Endothelial cell of umbilical vein (primary cell): ENCODE results near the gene LRRC27. TPM values are rescaled to one million over a fixed set of nuclear protein-coding genes. Genes with fewer than 3 reads are reported as not detected.

Source experiments
- BruUV-seq: library from RNA; stranded (reverse); fragments of 400-500 nt; replicated peaks from 2 replicates; lab custom pipeline; 2021; lab: Mats Ljungman, UMichigan
- CTCF ChIA-PET: fragments of 300-600, 350-600 bp; sonication (Branson Sonifier 250); formaldehyde crosslinking; loops from one replicate; lab custom pipeline; 2021; ENCODE audit warnings: antibody characterized with exemption, inconsistent platforms; lab: Charles Lee
- POLR2A ChIA-PET: fragments of 300-600, 350-600 bp; sonication (Branson Sonifier 250); formaldehyde crosslinking; loops from one replicate; lab custom pipeline; 2021; ENCODE audit warnings: antibody characterized with exemption, inconsistent platforms; lab: Charles Lee
- DNase-seq: peaks from one replicate; pipeline ENCODE4 v3.0.0-alpha.2; 2011; ENCODE audit warnings: low read depth, low spot score
- FAIRE-seq: peaks from 2 replicates; lab custom pipeline; 2011; peaks lifted over from hg19 to GRCh38; lab: Jason Lieb, UNC
- H2AFZ ChIP-seq: 2 replicates; pipeline ENCODE4 v1.6.0; 2012; ENCODE audit warnings: low read depth, low read length, control low read depth, inconsistent platforms
- H3K27ac ChIP-seq: 2 replicates; pipeline ENCODE4 v1.5.1; 2011; ENCODE audit warnings: low read depth, mild to moderate bottlenecking, control low read depth, low read length, moderate library complexity; ENCODE audit not compliant: insufficient read depth
- H3K27me3 ChIP-seq, 2 experiments: 2 replicates each; pipeline versions ENCODE4 v1.6.0 to v1.6.1; 2011; ENCODE audit warnings: low read length in 2 of 2, mixed read lengths in 1 of 2; ENCODE audit not compliant: control insufficient read depth in 2 of 2, insufficient read depth in 2 of 2
- H3K36me3 ChIP-seq, 2 experiments: 2 replicates in 1 of 2; 3 replicates in 1 of 2; pipeline ENCODE4 v1.5.1; 2011; ENCODE audit warnings: low read length in 2 of 2, mild to moderate bottlenecking in 1 of 2, moderate library complexity in 1 of 2; ENCODE audit not compliant: control insufficient read depth in 2 of 2, insufficient read depth in 2 of 2; ENCODE audit errors: extremely low read depth in 1 of 2
- H3K4me1 ChIP-seq: 3 replicates; pipeline ENCODE4 v1.5.1; 2011; ENCODE audit warnings: mild to moderate bottlenecking, low read length; ENCODE audit not compliant: control insufficient read depth, insufficient read depth; ENCODE audit errors: extremely low read depth
- H3K4me2 ChIP-seq: 2 replicates; pipeline ENCODE4 v1.6.1; 2011; ENCODE audit warnings: low read length, control low read depth, mixed read lengths; ENCODE audit not compliant: insufficient read depth
- H3K4me3 ChIP-seq, 3 experiments: fragments of 200-600 bp in 1 of 3; sonication (generic), shearing (Covaris generic) in 1 of 3; replicated peaks in 1 of 3; 2 replicates each; pipeline ENCODE4 v1.5.1; 2011 to 2016; ENCODE audit warnings: control low read depth in 3 of 3, low read length in 3 of 3, mild to moderate bottlenecking in 2 of 3, inconsistent platforms in 1 of 3, low read depth in 1 of 3, moderate library complexity in 1 of 3; ENCODE audit not compliant: insufficient read depth in 1 of 3
- H3K79me2 ChIP-seq: 2 replicates; pipeline ENCODE4 v1.6.0; 2012; ENCODE audit warnings: low read length, inconsistent platforms; ENCODE audit not compliant: control insufficient read depth, insufficient read depth
- H3K9ac ChIP-seq: replicated peaks from 2 replicates; pipeline ENCODE3; 2011; ENCODE audit warnings: low read length, control low read depth; ENCODE audit not compliant: insufficient read depth; ENCODE audit errors: extremely low read depth
- H3K9me1 ChIP-seq: replicated peaks from 3 replicates; pipeline ENCODE4 v1.6.0; 2011; ENCODE audit warnings: mild to moderate bottlenecking, low read length; ENCODE audit not compliant: control insufficient read depth, insufficient read depth; ENCODE audit errors: extremely low read depth
- H3K9me3 ChIP-seq: replicated peaks from 2 replicates; pipeline ENCODE4 v1.5.1; 2012; ENCODE audit warnings: low read length, inconsistent platforms; ENCODE audit not compliant: control insufficient read depth, insufficient read depth
- H4K20me1 ChIP-seq: replicated peaks from 2 replicates; pipeline ENCODE3; 2011; ENCODE audit warnings: mild to moderate bottlenecking, low read length; ENCODE audit not compliant: control insufficient read depth, insufficient read depth; ENCODE audit errors: extremely low read depth
- CTCF ChIP-seq, 2 donors: IDR thresholded peaks; 1 replicate in 1 of 2; 2 replicates in 1 of 2; pipeline ENCODE4 v1.5.1; 2011; ENCODE audit warnings: low read length in 2 of 2, mild to moderate bottlenecking in 2 of 2, moderate library complexity in 2 of 2, control low read depth in 1 of 2, inconsistent platforms in 1 of 2, low read depth in 1 of 2; ENCODE audit not compliant: insufficient read depth in 1 of 2; ENCODE audit errors: extremely low read depth in 1 of 2
- EZH2 ChIP-seq: IDR thresholded peaks from 2 replicates; pipeline ENCODE4 v1.6.1; 2012; ENCODE audit warnings: borderline replicate concordance, low read depth, mild to moderate bottlenecking, moderate library complexity, low read length, inconsistent platforms; ENCODE audit not compliant: severe bottlenecking
- FOS ChIP-seq: IDR thresholded peaks from 2 replicates; pipeline ENCODE4 v1.6.1; 2011; ENCODE audit warnings: mild to moderate bottlenecking, low read length, moderate library complexity, borderline replicate concordance; ENCODE audit not compliant: insufficient read depth
- GATA2 ChIP-seq: IDR thresholded peaks from 2 replicates; pipeline ENCODE4 v1.7.0; 2011; ENCODE audit warnings: low read depth, mild to moderate bottlenecking, moderate library complexity, mixed read lengths, low read length; ENCODE audit not compliant: insufficient read length, insufficient read depth
- JUN ChIP-seq: IDR thresholded peaks from 2 replicates; pipeline ENCODE4 v1.6.1; 2011; ENCODE audit warnings: borderline replicate concordance, low read depth; ENCODE audit not compliant: insufficient read length, insufficient read depth
- MAX ChIP-seq: IDR thresholded peaks from 2 replicates; pipeline ENCODE4 v1.6.1; 2011; ENCODE audit not compliant: insufficient read depth, insufficient read length
- MYC ChIP-seq: IDR thresholded peaks from one replicate; pipeline ENCODE4 v1.6.1; 2011; ENCODE audit warnings: mild to moderate bottlenecking, low read depth, low read length
- POLR2A ChIP-seq: IDR thresholded peaks from 2 replicates; pipeline ENCODE4 v1.6.1; 2012; ENCODE audit warnings: low read depth, mild to moderate bottlenecking, control low read depth, low read length
- POLR2AphosphoS5 ChIP-seq: IDR thresholded peaks from 2 replicates; pipeline ENCODE4 v1.6.1; 2012; ENCODE audit warnings: low read depth, mild to moderate bottlenecking, control low read depth, low read length, moderate library complexity; ENCODE audit not compliant: insufficient read depth
- dilution Hi-C: fragments of 300-500 bp; cut with MboI; formaldehyde crosslinking; loops from one replicate; pipeline ENCODE4 v1.15.0; 2019; ENCODE audit warnings: low sequenced_read_pairs; ENCODE audit not compliant: extremely low pct_ligation_motif_present
- intact Hi-C: fragments of 100-400 bp; cut with micrococcal nuclease; formaldehyde crosslinking; loops from one replicate; pipeline ENCODE4 v1.10.0; 2022
- polyA plus RNA-seq, 4 experiments: library from polyadenylated mRNA; depleted of rRNA in 3 of 4; stranded (reverse) in 3 of 4; unstranded in 1 of 4; fragments of >200 nt; gene quantifications; 2 replicates each; pipeline versions ENCODE4 v1.2.1 to v1.2.3, GENCODE V29; 2011 to 2012; ENCODE audit warnings: missing spikeins in 1 of 4
- total RNA-seq: library from RNA; stranded (reverse); gene quantifications from 2 replicates; pipeline ENCODE4 v1.2.3, GENCODE V29; 2021

Gene LRRC27
- total and polyA plus RNA-seq, 2 donors (not counting 3 experiments of a cell fraction or from before 2014, with no cell fraction given), result 8.3 to 13.6 TPM

GRCh38 chr10:132368881-132369635 is 37.1 kb downstream of the LRRC27 start:
- Histone ChIP-seq H3K9ac (no peak overlapping the region), H3K27ac (no peak overlapping the region), H2AFZ (no peak overlapping the region), H3K36me3 (no peaks in the 10 kb centered on the region), H3K9me3 (no peaks in the 10 kb centered on the region), H4K20me1 (no peaks in the 10 kb centered on the region), H3K9me1 (no peaks in the 10 kb centered on the region), H3K4me1 (no peaks in the 10 kb centered on the region), H3K4me3 (no peak overlapping the region), H3K79me2 (no peaks in the 10 kb centered on the region), H3K27me3 (no peaks in the 10 kb centered on the region), H3K4me2 (no peak overlapping the region)
- CTCF ChIA-PET, result no interaction called here
- DNase-seq (no peak), FAIRE-seq (no peak)
- TF ChIP-seq GATA2, result no peak
- TF ChIP-seq JUN, result no peak
- TF ChIP-seq MYC, result no peak
- no peak for TF ChIP-seq POLR2AphosphoS5
- TF ChIP-seq FOS, result no peak
- TF ChIP-seq CTCF (IDR thresholded peaks at IDR 0.05; ENCODE audit: extremely low read depth in 1 of 2, insufficient read depth in 1 of 2, low read depth in 1 of 2, low read length in 2 of 2), result no peak
- no peak for TF ChIP-seq MAX
- no peak for TF ChIP-seq POLR2A
- no peak for TF ChIP-seq EZH2
- intact Hi-C loops, result no loop called here
- POLR2A ChIA-PET, result no interaction called here
- BruUV-seq, result no TSS peak
- dilution Hi-C loops, result no loop called here
